Iris pigment epithelial cell (primary cell): ENCODE results near the gene RNF40.

Experiments
- DNase-seq: peaks from one replicate; pipeline ENCODE4 v3.0.0-alpha.2; 2011; ENCODE audit warnings: low read depth

Gene RNF40

DNA sequence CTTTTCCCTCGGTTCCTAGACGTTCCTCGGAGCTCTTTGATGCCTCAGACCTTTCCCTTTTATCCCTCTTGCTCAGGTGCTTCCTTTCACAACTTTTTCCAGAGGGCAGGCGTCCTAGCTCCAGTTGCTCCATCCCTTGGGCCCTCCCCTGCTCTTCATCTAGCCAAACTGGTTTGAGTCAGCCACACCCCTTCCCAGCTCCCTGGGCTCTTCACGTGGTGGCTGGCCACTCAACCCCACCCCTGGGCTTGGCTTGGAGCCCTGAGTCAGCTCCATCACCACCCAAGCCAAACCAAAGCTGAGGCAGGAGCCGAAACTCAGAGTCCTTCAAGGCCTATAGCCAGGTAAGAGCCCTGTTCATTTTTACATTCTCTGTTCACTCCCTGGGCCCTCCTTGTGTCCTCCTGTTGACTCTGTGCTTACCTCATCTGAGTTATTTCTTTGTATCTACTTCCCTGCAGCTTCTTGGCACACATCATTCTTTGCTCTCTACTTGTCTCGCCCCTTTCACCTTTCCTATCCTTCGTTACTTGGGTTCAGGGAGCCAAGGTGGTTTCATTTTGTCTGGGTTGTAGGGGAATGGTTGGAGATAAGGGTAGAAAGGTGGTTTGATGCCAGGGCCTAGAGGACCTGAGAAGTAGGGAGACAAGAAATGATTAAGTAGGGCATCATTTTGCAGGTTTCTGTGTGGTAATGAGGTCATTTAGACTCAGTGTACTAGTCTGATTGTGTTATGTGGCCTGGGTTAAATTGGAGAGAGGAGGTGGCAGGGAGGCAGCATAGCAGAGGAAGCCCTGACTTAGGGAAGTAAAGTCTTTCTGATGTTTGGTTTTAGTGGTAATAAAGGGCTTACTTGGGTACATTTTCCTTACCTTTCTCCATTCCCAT, 21.5 kb upstream of the RNF40 start:
- peak; percentile 84 for DNase-seq

DNA sequence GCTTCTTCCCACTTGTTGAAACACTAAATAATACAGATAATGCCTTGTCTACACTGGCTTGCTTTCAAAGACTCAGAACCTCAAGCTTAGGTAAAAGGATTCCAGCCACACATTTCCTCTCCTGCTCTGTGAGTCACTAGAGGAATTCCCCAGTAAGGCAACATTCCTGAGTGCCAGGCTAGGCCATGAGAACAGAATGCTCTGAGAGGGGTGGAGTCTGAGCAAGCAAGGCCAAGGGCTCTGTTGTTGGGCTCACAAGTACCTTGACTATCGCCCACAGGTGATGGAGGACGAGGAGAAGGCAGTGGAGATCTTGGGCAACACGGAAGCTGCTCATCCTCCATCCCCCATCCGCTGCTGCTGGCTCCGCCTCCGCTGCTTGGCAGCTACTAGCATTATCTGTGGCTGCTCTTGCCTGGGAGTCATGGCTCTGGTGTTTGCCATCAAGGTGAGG, 20.6 kb upstream of the RNF40 start:
- DNase-seq = peak; percentile 93

DNA sequence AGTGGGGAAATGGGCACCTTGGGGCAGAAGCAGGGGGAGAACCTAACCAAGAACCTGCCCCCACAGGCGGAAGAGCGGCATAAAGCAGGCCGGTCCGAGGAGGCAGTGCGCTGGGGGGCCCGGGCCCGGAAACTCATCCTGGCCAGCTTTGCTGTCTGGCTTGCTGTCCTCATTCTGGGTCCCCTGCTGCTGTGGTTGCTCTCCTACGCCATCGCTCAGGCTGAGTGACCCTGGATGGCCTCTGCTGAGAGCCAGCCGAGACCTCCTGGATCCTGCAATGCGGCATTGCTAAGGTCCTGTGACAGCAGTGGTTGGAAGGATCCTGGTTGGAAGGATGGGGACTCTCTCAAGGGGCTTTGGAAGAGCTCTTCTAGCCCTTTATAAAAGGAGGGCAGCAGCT, 18.4 kb upstream of the RNF40 start:
- no peak for DNase-seq

DNA sequence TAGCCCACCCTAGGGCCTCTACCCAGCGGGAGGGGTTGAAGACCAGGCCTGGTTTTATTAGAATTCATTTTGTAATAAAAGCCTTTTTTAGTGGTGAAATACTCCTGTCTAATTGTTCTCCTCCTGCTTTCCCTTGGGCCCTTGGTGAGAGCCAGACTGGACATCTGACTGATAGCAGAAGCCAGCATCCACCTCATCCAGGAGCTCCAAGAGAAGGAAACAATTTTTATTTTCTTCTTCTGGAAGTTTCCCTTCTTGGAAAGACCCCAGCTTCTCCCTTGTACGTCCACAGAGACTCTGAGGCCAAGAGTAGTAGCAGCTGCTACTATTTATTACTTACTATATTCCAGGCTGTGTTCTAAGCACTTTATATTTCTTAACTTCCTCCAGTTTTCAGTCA, 17.9 kb upstream of the RNF40 start:
- DNase-seq = no peak

DNA sequence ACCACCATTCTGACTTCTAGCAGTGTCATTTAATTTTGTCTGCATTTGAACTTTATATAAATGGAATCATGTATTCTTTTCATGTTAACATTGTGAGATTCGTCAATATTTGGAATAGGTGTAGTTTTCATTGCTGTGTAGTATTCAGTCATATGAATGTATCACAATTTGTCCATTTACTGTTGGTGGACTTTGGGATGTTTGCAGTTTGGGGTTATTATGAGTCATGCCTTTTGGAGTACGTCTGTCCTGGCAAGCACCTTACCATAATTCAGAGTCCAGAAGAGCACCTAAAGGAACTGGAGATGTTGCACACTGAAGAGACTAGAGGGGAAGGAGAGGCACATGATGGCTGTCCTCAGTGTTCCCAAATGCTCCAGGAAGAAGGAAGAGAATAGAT, 17.0 kb upstream of the RNF40 start:
- DNase-seq = no peak

DNA sequence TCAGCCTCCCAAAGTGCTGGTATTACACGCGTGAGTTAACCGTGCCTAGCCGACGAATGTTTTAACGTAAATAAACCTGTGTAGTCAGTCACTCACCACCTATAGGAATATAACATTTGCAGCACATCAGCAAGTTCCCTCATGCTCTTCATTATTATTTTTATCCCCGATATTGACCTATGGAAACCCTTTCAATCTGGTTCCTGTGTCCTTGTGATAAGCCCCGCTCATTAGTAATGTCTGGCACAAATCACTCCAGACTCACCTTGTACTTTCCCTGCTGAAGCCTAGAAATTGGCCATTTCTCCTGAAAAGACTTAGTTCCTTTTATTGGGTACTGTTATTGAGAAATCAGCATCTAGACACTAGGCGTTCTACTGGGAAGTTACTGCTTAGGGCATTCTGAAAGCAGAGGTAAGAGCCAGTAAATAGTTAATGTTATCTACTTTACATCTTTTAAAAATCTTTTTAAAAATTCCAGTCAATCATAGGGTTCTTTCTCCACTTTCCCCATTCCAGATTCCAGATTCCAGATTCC, 15.4 kb upstream of the RNF40 start:
- DNase-seq = no peak

DNA sequence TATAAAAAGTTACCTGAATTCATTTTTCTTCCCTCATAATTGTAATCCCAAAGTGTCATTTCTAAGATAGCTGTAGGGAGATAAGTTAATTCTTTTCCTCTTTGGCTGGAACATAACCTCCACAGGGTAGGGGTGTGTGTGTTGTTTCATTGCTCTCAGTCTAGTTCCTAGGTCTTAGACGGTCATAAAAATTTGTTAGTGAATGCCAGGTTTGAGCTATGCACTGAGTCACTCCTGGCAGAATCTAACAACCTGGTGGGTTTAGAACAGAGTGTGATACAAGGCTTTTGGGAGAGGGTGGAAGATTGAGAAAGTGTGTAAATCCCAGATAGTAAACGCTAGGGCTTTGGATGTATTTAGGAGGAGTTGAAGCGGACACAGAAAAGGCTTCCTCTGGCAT, 14.8 kb upstream of the RNF40 start:
- peak; percentile 53 for DNase-seq

DNA sequence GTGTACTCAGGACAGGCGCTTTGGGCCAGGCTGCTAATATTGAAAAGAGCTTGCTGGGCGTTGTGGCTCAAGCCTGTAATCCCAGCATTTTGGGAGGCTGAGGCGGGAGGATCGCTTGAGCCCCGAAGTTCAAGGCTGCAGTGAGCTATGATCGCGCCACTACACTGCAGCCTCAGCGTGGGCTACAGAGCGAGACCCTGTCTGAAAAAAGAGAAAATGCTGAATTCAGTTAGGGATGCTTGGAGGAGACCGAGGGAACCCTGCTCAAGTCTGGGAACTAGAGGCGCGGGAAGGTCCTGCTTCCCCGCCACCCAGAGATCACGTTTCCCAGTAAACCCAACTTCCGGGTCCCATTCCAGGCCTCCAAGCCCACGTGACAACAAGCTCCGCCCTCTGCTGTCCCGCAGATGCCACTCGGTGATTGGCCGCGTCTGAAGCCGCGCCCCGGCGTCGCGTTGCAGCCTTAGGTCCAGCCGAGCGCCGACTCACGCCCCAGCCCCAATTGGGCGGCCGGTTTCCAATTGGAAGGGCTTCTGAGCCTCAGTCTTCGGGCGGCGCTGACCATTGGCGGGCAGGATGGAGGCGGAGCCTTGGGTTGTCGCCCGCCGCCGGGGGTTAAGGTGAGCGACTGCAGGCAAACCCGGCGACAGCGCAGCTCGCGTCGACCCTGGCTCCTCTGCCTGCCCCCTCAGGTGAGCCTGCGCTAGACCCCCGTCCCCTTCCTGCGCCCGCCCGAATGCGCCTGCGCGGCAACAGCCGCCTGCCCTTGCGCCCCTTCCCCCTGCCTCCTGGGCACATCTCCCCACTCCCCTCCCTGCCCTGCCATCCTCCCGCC, 14.1 kb upstream of the RNF40 start, which contains the start of gene PHKG2:
Gene PHKG2 (plus strand): TSS at position 627 of the 835 bp plus-strand sequence. CDS start 396 bp downstream, outside the sequence.
- peak; percentile 99 for DNase-seq

DNA sequence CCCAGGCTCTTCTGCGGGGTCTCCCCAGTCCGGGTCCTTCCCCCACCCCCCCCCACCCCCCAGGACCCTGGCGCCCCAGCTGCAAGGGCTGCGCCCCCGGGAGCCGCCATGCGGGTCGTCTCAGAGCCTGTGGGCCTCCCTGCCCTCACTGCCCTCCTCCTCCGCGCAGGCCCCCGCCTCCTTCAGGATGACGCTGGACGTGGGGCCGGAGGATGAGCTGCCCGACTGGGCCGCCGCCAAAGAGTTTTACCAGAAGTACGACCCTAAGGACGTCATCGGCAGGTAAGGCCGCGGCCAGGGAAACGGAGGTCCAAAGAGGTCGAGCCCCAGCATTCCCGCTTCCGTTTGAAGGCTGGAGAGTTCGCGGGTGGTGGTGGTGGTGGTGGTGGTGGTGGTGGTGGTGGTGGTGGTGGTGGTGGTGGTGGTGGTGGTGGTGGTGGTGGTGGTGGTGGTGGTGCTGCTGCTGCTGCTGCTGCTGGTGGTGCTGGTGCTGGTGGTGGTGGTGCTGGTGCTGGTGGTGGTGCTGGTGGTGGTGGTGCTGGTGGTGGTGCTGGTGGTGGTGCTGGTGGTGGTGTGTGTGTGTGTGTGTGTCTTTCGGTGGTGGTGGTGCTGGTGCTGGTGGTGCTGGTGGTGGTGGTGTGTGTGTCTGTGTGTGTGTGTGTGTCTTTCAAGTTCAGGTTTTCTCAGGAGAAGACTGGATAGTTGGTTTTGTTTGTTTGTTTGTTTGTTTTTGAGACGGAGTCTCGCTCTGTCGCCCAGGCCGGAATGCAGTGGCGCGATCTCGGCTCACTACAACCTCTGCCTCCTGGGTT, 13.3 kb upstream of the RNF40 start:
- DNase-seq = peak; percentile 60

DNA sequence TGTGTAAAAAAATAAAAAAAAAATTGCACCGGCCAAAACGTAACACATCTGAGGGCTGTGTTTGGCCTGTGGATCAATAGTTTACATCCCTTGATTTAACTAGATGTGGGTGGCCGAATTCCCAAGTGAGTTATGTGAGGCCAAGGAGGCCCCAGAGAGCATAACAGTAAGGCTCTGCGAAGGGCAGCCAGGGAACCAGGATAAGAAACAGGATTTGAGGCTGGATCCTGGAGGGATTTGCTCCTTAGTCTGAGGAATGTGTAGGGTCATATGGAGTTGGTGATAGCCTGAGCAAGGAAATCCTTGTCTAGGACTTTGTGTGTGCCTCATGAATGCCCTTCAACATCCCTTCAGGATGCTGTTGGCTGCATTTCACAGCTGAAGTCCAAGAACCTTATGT, 11.9 kb upstream of the RNF40 start:
- no peak for DNase-seq

DNA sequence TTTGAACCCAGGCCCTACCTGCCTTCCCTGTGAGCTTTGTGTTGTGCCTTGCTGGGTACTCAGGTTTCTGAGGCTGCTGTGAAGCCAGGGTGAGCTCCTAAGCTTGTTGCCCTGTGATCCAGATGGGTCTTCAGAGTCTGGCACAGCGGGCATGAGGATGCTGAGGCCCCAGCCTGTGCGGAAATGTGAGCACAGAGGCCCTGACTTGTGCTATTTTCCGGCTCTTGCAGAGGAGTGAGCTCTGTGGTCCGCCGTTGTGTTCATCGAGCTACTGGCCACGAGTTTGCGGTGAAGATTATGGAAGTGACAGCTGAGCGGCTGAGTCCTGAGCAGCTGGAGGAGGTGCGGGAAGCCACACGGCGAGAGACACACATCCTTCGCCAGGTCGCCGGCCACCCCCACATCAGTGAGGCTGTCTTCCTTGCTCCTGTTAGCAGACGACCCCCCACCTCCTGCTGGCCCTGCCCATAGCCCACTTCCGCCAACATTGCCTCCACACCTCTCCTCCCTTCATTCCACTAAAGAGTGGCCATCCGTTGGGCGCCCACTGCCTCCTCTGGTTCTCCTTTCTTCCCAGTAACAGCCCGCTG, 11.2 kb upstream of the RNF40 start:
- no peak for DNase-seq

DNA sequence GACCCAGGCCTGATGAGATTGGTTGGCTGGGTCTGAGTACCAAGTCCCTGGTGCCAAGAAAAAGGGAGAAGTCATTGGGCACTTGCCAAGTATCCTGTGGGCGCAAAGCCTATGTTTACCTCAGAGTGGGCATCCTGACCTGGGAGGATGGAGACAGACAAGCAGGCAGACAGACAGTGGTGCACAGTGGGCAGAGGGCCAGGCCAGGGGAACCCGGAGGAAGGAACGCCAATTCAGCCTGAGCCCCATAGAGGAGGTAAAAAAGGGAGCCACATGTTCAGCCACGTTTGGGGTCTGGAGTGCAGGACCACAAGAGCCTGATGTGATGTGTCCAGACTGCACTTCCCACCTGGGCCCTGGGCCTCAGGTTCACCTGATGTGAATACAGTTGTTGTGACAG, 8.5 kb upstream of the RNF40 start:
- DNase-seq = no peak

DNA sequence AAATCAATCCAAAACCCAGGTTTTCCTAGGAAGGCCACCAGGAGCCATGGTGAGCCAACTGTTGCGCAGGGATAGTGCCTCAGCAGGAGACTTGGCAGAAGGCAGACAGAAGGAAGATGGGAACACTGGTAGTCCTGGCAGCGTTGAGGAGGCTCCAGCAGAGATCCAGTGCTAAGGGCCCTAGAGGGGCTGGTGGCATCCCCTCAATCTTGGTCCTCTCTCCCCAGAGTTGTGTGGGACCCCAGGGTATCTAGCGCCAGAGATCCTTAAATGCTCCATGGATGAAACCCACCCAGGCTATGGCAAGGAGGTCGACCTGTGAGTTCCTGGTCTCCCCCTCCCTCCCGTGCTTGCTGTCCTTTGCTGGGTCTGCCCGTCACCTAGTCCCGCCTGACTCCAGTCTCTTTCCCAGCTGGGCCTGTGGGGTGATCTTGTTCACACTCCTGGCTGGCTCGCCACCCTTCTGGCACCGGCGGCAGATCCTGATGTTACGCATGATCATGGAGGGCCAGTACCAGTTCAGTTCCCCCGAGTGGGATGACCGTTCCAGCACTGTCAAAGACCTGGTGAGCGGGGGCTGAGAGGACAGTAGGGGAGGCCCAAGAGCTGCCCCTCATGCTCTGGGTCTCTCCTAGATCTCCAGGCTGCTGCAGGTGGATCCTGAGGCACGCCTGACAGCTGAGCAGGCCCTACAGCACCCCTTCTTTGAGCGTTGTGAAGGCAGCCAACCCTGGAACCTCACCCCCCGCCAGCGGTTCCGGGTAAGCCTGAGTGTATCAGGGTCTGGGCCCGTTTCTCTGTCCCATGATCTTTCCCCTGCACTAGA, 6.0 kb upstream of the RNF40 start:
- DNase-seq = no peak

DNA sequence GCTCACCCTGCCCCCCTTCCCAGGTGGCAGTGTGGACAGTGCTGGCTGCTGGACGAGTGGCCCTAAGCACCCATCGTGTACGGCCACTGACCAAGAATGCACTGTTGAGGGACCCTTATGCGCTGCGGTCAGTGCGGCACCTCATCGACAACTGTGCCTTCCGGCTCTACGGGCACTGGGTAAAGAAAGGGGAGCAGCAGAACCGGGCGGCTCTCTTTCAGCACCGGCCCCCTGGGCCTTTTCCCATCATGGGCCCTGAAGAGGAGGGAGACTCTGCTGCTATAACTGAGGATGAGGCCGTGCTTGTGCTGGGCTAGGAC, 5.4 kb upstream of the RNF40 start:
- no peak for DNase-seq

DNA sequence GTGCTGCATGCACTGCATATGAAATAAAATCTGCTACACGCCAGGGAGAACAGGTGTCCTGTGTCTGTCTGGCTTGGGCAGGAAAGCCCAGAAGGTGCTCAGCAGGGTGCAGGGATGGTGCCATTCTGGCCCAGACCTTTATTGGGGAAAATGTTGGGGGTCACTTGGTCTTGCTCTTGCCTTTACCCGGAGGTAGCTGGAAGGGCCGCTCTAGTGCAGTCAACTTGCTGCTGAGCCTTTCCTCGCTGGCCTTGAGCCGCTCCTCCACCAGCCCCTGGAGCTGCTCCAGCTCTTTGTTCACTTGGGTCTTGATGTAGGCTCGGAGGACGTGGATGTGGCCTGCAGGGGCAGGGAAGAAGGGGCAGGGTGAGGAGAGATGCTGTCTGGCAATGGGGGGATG, 4.8 kb upstream of the RNF40 start:
- no peak for DNase-seq

DNA sequence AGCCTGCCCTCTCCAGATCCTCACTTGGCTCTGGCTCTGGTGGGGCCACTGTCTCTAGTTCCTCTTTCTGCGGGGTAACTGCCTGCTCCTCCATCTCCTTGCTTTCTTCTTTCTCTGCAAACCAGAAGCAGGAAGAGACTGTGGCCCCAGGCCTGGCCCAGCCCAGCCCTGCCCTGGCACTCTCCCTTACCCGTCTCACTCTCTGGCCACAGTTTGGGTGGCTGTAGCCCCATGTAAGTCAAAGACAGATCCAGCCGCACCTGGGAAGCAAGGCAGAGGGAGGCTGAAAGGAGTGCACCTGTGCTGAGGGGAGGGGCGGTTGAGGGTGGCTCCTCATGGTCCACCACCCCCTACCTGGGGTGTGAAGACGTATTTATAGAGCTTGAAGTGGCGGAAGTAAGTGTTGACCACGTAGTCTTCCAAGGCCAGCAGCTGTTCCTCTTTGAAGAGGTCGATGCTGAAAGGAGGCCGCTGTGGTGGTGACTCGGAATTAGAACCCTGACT, 3.1 kb upstream of the RNF40 start:
- no peak for DNase-seq

DNA sequence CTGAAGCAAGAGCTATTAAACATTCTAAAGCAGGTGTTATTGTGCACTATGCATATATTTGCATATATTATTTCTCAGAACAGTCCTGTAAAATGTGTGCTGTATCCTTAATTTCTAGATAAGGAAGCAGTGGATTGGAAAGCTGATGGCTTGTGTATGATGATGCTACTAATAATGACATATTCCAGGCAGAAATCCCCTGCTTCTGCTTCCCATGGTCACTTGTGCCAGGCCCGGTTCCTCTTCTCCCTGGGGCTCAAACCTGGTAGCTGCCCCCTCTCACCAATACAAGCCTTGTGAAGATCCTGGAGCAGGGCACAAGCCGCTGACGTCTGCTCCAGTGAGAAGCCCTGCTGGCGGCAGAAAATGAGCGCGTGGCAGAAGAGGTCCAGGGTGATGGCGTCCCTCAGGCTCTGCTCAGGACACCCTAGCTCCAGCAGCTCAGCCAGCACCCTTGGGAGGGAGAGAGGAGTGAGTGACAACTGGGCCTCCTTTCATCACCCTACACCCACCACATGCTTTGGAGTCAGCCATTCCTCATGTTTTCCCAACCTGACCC, 2.0 kb upstream of the RNF40 start:
- no peak for DNase-seq

DNA sequence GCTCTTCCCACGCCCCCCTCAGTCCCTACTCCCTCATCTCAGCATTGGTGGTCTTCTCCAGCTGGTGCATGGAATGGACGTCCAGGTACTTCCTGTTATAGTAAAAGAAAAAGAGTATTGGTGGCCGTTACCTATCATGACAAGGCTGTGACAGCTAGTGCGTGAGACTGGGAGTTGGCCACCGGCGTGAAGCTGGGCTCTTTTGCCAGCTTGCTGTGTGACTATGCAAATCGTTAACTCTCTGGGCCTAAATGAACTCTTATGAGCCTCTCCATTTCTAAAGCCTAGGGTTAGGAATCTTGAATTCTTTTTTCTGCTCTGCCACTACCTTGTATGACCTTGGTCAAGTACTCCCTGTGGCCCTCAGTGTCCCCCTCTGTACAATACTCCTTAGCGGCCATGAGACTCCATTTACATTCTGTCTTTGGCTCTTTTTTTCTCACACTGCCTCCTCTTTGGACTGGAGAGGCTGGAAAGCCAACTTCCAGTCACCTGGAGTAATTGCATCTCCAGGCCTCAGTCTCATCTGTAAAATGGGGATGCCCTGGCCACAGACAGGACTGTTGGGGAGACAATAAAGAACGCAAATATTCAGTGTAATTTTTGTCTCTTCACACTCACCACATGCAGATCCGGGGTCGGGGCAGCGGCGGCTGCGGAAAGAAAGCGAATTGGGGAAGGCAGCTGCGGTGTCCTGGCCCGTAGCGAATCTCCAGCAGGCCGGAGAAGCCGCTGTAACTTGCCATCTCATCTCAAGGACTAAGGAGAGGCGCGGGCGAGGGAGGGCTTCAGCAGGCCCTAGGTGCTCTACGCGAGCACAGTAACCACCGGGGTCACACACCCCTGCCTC, 1.3 kb upstream of the RNF40 start:
- DNase-seq = no peak

DNA sequence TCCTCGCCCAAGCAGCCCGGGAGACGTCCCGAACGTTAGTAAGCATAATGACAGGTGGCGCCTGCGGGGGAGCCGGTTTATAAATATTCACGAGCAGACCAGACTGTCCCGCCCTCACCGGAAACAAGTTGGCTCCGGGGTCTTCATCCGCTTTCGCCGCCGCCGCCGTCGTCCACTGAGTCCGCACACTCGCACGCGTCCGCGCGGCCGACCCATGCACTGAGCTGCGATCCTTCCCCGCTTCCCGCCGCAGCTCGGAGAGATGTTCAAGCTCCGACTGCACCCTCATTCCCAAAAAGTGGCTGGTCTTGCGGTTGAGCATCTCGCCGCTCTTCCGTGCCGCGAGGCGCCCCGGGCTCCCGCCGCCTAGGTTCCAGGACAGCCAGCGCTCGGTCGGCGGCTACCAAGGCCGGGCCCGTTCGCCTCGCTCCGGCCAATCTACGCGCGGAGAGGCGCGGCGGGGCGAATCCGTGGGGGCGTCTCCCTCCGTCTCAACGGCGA, 645 bp upstream of the RNF40 start:
- peak; percentile 30 for DNase-seq
